NCI-H1694 (cell line): ENCODE data around the gene IL1RL2.

Experiments
- DNase-seq: peaks from one replicate; lab custom pipeline; 2025; lab: John Stamatoyannopoulos, UW

IL1RL2 gene

DNA sequence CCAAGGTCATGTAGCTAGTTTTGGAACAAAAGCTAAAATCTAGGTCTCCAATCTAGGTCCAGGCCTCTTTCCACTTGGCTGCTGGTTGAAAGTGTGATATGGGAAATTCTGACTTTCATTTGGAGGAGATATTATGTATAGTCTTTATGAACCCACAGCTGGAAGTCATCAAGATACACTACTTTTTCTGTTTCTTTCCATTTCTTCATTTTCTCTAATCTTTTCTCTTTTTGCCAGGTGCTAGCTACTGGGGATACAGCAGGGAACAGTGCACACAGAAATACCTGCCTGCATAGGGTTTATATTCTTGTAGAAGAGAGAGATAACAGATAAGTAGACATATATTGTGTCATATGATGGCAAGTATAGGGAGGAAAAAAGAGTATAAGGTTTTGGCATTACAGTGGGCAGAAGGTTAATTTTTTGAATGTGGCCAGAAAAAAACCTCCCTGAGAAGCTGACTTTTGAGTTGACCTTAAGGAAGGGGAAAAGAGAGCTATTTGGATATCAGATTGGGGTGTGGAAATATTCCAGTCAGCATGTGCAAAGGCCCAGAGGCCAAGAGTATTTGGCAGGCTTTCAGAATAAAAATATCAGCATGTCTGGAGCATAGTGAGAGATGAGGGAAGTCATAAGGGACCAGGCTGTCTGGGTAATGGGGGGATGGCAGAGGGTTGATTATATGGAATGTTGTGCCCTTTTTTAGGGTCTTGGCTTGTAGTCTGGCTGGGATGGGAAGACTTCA is 28.6 kb upstream of the IL1RL2 start:
- DNase-seq: no peak

DNA sequence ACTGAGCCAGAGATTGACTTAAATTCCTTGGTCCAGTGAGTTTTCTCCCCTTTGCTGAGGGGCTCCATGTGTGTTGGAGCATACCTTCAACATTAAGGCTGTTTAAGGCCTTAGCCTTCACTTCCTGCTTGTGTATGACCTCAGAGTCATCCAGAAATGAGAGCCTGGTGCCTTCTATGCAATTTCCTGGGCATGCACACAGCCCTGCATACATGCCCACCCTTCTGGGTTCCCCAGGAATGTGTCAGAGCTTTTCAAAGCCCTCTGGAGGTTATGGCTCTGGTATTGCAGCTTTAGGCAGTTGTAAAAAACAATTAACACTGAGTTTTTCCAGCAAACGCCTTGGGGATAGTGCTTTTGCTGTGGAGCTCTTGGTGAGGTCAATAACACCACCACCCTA is 27.5 kb upstream of the IL1RL2 start:
- DNase-seq: no peak

DNA sequence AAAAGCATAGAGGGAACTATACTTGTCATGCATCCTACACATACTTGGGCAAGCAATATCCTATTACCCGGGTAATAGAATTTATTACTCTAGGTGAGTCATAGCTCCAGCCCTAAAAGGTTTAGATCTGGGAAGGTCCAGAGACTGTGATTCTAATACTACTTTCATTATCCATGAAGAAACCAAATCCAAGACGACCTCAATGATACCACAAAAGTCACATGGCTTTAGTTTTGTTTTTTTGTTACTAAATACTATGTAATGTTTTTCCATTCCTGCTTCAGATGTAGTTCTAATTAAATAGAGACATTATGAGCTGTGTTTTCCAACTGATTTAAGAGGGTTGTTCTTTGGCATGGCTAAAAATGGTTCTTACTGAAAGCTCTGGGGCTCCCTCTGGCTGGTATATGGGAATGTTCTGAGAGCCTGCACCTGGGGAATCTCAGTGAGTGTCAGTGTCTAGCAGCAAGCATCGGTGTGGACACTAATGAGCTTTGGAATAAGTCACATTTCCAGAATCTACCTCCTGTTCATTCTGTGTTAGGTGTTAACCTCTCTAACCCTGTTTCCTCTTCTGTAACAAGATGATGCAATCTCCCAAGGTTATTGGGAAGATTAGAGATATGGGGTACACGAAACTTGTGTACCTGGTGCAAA is 20.5 kb upstream of the IL1RL2 start:
- no peak for DNase-seq

DNA sequence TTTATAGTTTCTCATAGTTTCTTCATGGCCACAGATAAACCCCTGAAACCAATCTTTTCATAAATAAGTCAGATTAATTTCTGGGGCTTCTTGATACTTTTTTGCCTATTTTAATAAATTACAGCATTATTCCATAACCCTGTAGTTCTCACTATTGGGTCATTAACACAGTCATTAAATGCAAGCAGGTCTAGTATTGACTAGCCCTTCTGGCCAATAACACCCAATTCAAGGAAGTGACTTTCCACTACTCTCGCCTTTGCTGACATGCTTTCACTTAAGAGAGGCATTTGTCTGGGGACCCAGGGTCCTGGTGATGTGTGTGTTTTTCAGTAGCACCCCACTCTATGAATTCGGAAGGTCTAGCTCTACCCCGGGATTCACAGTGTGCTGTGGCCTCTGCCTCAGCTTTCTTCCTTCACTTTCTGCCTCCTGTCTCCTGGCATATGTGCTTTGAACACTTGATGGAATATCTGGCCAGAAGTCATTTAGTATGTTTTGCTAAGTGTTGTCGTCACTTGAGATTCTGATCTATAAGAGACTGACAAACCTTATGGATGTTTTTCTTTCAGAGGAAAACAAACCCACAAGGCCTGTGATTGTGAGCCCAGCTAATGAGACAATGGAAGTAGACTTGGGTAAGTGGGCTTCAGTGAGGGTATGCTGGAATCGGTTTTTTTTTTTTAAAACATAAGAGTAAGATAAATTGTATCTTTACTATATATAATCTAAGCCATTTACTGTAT is 18.6 kb upstream of the IL1RL2 start:
- DNase-seq: no peak

DNA sequence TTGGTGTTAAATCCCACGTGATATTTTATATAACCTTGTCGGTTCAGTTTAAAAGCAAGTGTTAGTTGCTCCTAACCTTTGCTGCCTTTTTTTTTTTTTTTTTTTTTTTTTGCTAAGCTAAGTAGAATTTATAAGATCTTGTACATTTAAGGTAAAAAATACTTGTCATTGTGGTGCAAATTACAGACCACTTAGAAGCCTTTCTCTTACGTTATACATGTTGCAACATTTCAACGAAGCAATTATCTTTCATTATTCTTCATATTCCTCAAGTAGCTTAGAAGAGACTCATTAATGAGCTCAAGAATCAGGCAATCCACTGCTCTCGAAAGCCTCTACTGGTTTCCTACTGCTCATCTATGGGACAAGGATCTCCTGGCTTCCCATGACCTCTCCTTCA is 14.9 kb upstream of the IL1RL2 start:
- DNase-seq: no peak

DNA sequence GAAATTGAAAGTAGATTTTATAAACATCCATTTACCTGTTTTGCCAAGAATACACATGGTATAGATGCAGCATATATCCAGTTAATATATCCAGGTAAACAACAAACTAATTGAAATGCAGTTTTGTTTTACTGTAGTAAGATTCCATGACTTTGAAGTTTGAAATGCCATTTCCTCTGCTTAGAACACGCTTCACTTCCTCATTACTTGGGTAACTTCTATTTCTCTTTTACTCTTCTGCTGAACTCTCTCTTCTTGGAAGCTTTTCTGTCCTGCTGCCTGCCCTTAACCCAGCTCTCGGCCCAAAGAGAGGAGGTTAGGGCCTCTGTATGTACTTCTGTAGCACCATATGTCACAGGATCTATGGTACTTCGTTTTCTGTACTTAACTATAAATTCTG is 14.1 kb upstream of the IL1RL2 start:
- DNase-seq: no peak

DNA sequence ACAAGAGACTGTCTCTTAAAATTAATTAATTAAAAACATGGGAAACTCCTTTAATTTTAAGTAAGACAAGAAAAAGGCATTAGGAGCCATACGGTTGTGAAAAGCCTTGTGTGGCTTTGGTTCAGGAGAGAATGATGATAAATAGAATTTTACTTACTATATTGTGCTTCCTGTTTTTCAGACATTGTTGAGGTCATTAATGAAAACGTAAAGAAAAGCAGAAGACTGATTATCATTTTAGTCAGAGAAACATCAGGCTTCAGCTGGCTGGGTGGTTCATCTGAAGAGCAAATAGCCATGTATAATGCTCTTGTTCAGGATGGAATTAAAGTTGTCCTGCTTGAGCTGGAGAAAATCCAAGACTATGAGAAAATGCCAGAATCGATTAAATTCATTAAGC is 10.7 kb upstream of the IL1RL2 start:
- DNase-seq: no peak

DNA sequence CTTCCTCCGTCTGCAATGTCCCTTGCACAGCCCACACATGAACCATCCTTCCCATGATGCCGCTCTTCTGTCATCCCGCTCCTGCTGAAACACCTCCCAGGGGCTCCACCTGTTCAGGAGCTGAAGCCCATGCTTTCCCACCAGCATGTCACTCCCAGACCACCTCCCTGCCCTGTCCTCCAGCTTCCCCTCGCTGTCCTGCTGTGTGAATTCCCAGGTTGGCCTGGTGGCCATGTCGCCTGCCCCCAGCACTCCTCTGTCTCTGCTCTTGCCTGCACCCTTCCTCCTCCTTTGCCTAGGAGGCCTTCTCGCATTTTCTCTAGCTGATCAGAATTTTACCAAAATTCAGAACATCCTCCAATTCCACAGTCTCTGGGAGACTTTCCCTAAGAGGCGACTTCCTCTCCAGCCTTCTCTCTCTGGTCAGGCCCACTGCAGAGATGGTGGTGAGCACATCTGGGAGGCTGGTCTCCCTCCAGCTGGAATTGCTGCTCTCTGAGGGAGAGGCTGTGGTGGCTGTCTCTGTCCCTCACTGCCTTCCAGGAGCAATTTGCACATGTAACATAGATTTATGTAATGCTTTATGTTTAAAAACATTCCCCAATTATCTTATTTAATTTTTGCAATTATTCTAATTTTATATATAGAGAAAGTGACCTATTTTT is 8.9 kb upstream of the IL1RL2 start:
- no peak for DNase-seq

DNA sequence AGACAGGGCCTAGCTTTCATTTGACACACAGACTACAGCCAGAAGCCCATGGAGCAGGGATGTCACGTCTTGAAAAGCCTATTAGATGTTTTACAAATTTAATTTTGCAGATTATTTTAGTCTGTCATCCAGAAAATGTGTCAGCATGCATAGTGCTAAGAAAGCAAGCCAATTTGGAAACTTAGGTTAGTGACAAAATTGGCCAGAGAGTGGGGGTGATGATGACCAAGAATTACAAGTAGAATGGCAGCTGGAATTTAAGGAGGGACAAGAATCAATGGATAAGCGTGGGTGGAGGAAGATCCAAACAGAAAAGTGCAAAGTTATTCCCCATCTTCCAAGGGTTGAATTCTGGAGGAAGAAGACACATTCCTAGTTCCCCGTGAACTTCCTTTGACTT is 7.8 kb upstream of the IL1RL2 start:
- no peak for DNase-seq

DNA sequence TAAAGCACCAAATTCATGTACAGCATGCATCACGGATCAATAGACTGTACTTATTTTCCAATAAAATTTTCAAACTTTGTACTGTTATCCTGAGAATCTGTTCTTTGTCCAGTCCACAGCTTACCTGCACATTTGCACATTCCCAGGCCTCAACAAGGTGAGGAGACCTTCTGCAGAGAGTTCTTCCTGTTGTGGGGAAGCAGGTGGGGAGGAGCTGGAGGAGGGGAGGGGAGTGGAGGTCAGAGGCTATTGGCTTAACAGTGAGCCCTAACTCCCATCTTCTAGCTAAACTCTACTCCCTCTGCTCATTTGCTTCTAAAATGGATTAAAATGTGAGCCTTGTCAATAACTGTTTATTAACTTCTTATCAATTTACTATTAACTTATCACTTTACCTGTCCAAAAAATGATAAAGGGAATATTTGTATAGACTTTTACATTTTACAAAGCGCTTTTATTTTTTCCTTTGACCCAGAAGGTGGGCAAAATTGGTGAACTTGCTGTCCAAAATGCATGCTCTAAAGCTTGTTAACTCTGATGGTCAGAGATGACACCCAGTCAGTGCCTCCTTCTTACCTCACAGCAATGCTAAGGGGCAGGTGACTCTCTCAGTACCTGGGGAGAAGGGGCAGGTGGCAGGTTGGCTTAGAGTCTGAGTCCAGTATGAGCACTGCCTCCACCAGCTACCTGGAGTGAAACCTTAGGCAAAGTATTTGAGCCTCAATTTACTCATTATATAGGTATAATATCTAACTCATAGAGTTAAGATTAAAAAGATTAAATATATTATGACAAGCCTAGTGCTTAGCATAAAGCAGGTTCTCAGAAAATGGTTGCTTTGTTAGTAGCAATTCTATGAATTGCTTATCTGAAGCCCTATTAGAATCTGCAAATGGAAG is 6.8 kb upstream of the IL1RL2 start:
- no peak for DNase-seq

DNA sequence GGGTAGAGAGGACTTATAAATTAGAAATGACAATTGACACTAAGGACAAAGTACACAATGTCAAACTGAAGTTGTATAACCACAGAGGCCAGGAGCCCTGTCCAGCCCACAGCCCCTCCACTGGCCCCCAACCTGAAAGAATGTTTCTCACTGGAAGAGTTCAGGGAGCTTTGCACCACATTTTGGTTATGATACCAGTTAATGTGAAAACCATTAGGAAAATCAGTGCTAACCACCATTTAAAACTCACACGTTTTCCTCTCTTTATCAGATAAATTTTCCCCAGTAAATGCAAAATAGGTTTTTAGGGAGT is 6.2 kb upstream of the IL1RL2 start:
- DNase-seq: no peak

DNA sequence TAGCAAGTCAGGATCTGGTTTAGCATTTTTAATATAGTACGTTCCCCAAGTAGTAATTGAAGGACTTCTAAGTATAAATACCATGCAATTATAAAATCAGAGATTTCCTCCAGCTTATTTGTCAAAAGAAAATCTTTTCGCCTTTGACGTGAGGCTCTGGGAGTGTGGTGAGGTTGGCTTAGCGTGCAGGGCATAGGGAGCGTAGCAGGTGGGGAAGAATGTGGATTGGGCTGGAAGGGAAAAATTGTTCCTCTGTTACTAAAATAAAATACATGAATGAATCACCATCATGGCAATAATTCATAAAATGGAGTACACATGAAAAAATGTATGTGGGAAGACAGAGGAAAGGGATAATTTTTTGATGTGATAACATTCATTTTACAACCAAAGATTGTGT is 5.4 kb upstream of the IL1RL2 start:
- no peak for DNase-seq

DNA sequence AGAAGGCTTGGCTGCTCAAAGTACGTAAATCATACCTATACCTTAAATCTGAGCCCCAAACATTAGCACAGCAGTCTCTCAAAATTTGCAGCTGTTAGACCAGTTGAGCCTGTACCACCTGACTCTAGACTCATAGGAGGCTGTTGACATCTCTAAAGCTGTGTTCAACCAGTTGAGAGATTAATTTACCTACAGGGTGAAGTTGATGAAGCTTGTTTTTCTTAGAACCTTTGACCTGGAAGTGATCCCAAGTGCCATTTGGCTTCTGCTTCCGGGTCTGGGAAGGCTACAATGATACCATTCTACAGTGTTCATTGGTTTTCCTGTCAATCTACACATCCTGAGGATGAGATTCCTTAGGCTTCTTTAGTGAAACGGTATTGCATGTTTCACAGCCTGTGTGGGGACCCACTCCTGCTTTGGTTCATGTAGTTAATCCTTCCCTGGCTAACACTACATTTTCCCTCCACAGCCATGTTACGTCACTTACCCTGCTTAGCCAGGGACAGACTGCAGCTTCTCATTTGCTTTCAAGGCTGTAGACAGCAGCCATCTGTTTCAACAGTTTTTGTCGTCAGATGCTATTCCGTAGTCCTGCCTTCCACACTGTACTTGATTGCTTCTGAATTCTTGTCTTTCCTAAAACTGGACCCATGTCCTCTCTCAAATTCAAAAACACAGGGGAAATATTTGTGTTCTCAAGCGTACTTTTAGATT is 4.7 kb upstream of the IL1RL2 start:
- DNase-seq: no peak

DNA sequence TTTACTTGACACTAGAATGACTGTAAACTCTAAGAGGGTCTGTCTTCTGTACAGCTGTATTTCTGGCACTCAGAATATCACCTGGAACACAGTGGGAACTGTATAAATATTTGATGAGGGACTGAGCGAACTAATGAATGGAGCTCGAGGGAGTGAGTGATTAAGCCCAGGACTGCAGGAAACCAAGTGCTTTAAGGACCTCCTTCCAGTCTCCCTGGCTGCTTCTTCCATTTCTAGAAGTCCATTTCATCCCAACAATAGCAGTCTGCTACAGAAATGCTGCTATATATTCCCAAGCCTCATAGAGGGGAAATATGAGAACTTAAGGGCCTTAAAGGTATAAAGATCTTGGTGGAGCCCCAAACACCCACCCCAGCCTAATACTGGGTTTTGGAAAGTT is 2.8 kb upstream of the IL1RL2 start:
- no peak for DNase-seq

DNA sequence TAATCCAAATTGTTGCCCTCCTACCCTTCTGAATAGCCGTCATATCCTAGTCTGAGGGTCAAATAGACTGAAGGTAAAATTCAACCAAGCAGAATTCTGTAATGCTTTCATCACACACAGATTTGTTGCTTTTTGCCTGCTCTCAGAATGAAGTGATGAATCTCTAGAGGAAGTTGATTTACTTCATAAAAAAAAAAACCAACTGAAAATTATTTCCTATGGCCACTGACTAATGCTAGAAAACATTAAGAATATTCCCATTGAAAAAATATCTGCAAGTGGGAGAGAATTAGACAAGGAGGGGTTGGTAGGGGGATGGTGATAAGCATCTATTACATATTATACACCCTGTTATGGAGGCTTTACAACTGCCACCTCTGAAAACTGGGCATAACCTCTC is 2.3 kb upstream of the IL1RL2 start:
- DNase-seq: no peak

DNA sequence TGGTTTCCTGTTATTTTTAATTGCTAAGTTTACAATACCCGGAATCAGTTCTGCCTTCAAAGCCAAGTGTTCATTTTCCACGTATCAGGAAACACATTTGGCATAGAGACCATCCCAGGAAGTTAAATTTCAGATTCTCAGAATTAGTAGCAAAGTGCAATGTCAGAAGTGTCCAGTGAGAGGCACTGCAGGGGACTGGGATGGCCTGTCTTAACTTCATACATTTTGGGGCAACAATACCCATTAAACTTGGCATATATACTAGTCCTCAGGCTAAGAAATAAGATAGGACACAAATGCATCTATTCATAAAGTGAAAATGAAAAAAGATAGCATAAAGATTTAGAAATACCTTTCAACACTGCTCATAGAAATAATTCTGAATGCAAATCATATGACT is 1.5 kb upstream of the IL1RL2 start:
- DNase-seq: no peak

DNA sequence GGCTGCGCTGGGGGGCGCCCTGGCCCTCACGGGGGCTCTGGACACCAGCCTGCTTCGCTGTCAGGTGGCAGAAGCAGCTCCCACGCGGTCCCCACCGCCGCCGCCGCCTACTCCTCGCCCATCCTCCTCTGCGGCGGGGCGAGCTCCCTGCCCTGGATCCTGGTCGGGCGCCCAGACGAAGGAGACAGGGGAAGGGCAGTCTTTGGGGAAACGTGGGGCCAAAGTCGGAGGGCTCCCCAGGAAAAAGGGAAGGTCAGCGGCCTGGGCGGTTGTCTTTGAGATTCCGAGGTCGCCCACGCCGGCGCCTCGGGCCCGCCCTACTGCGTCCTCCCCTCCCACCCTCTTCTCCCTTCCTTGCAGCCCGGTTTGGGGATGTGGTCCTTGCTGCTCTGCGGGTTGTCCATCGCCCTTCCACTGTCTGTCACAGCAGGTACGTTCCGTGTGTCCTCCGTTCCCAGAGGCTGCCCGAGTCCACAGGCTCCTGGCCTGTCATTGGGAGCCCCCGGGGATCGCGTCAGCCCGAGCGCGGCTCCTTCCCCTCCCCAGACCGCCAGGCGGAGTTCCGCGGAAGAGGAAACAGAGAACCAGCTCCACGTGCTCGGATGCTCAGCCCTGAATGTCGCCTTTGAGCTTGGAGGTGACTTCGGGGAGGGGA is 800 bp downstream of the IL1RL2 start:
- DNase-seq: no peak

DNA sequence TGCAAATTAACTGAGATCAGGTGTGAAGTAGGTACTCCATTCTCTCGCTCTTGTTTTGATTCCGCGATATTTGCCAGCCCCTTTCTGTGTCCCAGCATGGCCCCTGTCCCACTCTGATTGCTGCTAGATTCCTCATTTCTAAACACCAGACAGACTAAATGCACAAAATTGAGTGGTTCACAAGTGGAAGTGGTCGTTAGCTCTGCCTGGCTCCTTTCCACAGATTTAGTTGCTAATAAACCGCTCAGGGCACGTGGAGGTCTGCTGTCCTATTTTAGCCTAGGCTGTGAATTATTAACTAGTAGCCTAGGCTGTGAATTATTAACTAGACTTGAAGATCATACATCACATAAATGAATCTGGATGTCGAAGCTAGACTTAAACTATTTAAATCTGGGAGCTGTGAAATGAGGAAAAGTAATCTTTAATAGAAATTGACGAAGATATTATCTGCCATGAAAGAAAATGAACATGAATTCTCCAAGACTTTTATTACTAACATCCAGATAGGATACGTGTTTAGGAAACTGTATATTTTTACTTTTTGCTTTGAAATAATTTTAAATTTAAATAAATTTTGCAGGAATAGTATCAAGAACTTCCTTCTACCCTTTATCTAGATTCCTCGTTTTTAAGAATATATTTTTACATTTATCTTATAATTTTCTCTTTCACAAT is 3.7 kb downstream of the IL1RL2 start:
- no peak for DNase-seq

DNA sequence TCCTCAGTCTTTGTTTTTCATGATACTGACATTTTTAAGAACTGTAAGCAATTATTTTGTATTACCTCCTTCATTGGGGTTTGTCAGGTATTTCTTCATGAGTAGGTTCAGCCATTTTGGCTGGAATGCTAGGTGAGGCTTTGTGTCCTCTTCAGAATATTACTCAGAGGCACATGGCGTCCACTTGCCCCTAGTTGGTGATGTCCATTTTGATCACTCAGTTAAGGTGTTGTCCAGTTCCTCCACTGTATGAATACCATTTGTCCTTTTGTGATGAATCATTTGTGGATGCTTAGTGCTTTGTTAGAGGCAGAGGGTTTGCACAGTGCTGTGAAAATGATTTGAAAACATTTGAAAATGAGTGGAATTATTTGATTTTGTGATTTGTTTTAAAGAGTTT is 4.7 kb downstream of the IL1RL2 start:
- DNase-seq: no peak

DNA sequence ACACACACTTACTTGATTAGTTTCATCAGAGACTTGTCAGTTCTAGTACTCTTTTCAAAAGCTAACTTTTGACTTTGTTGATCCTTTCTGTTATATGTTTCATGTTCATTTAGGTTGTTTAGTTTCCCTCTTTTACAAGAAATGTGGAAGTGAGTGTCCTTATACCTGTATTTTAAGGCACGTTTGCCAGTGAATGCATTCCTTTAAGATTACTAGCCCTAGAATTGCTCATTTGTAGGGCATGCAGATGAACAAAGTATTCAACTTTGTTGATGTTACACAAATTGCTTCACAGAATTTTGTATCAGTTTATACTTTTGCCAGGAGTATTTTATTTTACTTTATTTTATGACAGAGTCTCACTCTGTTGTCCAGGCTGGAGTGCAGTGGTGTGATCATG is 6.3 kb downstream of the IL1RL2 start:
- DNase-seq: no peak
